A549 (cell line): ENCODE measurements around the gene BRCA2.

Experiments used
- CHD2 ChIP-seq: fragments of 150-350 bp; IDR thresholded peaks from 2 replicates; pipeline ENCODE4 v1.6.1; 2014; ENCODE audit warnings: low read length; ENCODE audit not compliant: partially characterized antibody
- EP300 ChIP-seq, 2 experiments: fragments of >200 bp; sonication (Bioruptor Twin); formaldehyde crosslinking; IDR thresholded peaks; 2 replicates in 1 of 2; 3 replicates in 1 of 2; pipeline ENCODE4 v1.6.1; 2016 to 2017
- FOSL2 ChIP-seq, 2 experiments: fragments of 450-650 bp in 1 of 2; fragments of >200 bp in 1 of 2; sonication (Bioruptor Twin) in 1 of 2; formaldehyde crosslinking; IDR thresholded peaks; 2 replicates each; pipeline versions ENCODE4 v1.5.0 to v1.6.1; 2016 to 2020; ENCODE audit warnings: mild to moderate bottlenecking in 1 of 2, moderate library complexity in 1 of 2
- MAFK ChIP-seq: fragments of 450-650 bp; IDR thresholded peaks from 2 replicates; pipeline ENCODE4 v1.6.1; 2014; ENCODE audit not compliant: partially characterized antibody
- SMC3 ChIP-seq: fragments of >200 bp; sonication (Bioruptor Twin); formaldehyde crosslinking; IDR thresholded peaks from 3 replicates; pipeline ENCODE4 v1.6.1; 2018; ENCODE audit warnings: inconsistent platforms
- TF ChIP-seq, protein P1 (sequence below): fragments of >200 bp; sonication (Bioruptor Twin); formaldehyde crosslinking; IDR thresholded peaks from 3 replicates; pipeline ENCODE4 v1.5.1; 2016
- TF ChIP-seq, protein P2 (sequence below): fragments of 150-350 bp; IDR thresholded peaks from 2 replicates; pipeline ENCODE4 v1.6.1; 2014; ENCODE audit warnings: low read depth, mild to moderate bottlenecking, low read length

- TF ChIP-seq CHD2 = no peak
- no peak for TF ChIP-seq EP300 (IDR thresholded peaks at IDR 0.05)
- TF ChIP-seq MAFK = no peak
- TF ChIP-seq, protein P1, sequence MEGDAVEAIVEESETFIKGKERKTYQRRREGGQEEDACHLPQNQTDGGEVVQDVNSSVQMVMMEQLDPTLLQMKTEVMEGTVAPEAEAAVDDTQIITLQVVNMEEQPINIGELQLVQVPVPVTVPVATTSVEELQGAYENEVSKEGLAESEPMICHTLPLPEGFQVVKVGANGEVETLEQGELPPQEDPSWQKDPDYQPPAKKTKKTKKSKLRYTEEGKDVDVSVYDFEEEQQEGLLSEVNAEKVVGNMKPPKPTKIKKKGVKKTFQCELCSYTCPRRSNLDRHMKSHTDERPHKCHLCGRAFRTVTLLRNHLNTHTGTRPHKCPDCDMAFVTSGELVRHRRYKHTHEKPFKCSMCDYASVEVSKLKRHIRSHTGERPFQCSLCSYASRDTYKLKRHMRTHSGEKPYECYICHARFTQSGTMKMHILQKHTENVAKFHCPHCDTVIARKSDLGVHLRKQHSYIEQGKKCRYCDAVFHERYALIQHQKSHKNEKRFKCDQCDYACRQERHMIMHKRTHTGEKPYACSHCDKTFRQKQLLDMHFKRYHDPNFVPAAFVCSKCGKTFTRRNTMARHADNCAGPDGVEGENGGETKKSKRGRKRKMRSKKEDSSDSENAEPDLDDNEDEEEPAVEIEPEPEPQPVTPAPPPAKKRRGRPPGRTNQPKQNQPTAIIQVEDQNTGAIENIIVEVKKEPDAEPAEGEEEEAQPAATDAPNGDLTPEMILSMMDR = no peak
- no peak for TF ChIP-seq SMC3
- TF ChIP-seq, protein P2, sequence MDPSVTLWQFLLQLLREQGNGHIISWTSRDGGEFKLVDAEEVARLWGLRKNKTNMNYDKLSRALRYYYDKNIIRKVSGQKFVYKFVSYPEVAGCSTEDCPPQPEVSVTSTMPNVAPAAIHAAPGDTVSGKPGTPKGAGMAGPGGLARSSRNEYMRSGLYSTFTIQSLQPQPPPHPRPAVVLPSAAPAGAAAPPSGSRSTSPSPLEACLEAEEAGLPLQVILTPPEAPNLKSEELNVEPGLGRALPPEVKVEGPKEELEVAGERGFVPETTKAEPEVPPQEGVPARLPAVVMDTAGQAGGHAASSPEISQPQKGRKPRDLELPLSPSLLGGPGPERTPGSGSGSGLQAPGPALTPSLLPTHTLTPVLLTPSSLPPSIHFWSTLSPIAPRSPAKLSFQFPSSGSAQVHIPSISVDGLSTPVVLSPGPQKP = no peak
- TF ChIP-seq FOSL2 (IDR thresholded peaks at IDR 0.05) = no peak
- no peak for TF ChIP-seq FOSL2 (CRISPR knock-in tag; IDR thresholded peaks at IDR 0.05)
These were observed 133.7 kb downstream of the BRCA2 start for GRCh38 chr13:32448972-32449371.
